DND-41 (cell line): ENCODE results near the gene ABCA8.

Experiments used
- EZH2 ChIP-seq: IDR thresholded peaks from 3 replicates; pipeline ENCODE4 v1.6.1; 2012; ENCODE audit warnings: borderline replicate concordance, low read depth, mild to moderate bottlenecking, moderate library complexity, low read length, inconsistent platforms; ENCODE audit not compliant: severe bottlenecking
- TF ChIP-seq, protein P1 (sequence below): IDR thresholded peaks from 2 replicates; pipeline ENCODE4 v1.5.1; 2012; ENCODE audit warnings: borderline replicate concordance, low read length, moderate library complexity, mild to moderate bottlenecking; ENCODE audit not compliant: poor library complexity, severe bottlenecking; ENCODE audit errors: extremely low read depth

DNA sequence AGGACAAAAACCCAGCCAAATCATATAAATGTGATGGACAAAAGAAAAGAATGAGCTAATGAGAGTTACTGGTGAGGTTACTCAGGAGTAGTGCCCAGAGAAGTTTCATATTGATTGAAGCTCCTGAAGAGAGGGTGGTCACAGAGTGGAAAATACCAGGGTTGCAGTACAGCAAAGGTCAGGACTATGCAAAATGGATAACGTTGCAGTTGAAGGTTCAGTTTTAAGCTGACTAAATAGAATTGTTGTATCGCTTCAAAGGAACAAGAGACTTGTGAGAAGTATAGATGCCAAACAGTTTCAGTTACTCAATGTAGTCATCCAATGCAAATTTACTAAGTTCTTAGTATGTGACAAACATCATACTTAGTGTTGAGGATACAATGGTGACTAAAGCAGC, 47.1 kb downstream of the ABCA8 start:
- TF ChIP-seq, protein P1, sequence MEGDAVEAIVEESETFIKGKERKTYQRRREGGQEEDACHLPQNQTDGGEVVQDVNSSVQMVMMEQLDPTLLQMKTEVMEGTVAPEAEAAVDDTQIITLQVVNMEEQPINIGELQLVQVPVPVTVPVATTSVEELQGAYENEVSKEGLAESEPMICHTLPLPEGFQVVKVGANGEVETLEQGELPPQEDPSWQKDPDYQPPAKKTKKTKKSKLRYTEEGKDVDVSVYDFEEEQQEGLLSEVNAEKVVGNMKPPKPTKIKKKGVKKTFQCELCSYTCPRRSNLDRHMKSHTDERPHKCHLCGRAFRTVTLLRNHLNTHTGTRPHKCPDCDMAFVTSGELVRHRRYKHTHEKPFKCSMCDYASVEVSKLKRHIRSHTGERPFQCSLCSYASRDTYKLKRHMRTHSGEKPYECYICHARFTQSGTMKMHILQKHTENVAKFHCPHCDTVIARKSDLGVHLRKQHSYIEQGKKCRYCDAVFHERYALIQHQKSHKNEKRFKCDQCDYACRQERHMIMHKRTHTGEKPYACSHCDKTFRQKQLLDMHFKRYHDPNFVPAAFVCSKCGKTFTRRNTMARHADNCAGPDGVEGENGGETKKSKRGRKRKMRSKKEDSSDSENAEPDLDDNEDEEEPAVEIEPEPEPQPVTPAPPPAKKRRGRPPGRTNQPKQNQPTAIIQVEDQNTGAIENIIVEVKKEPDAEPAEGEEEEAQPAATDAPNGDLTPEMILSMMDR, result no peak
- no peak for TF ChIP-seq EZH2
